ENCODE data around the gene CTXN3. TPM values are rescaled to one million over a fixed set of nuclear protein-coding genes. Genes with fewer than 3 reads are reported as not detected.

CTXN3 gene
- total RNA-seq, result not detected
- long read RNA-seq, result 0 reads

- no peak for DNase-seq (ENCODE audit: low spot score)
Observed at GRCh38 chr5:127649018-127649439, at the start of gene CTXN3. Gene CTXN3 (plus strand): TSS chr5:127649082. CDS start chr5:127657522, 8,440 bp downstream.

- DNase-seq (ENCODE audit: low spot score), result no peak
Observed at GRCh38 chr5:127599320-127599719, 49.6 kb upstream of the CTXN3 start.

- no peak for DNase-seq (ENCODE audit: low spot score)
Observed at GRCh38 chr5:127599847-127600246, 49.0 kb upstream of the CTXN3 start.

- DNase-seq (ENCODE audit: low spot score), result no peak
Observed at GRCh38 chr5:127601111-127601510, 47.8 kb upstream of the CTXN3 start.

- no peak for DNase-seq (ENCODE audit: low spot score)
Observed at GRCh38 chr5:127601601-127602000, 47.3 kb upstream of the CTXN3 start.

- DNase-seq (ENCODE audit: low spot score), result no peak
Observed at GRCh38 chr5:127602481-127602880, 46.4 kb upstream of the CTXN3 start.

GRCh38 chr5:127602896-127603844 is 45.7 kb upstream of the CTXN3 start:
- DNase-seq (ENCODE audit: low spot score), result no peak

- no peak for DNase-seq (ENCODE audit: low spot score)
Observed at GRCh38 chr5:127608077-127608660, 40.7 kb upstream of the CTXN3 start.

- no peak for DNase-seq (ENCODE audit: low spot score)
Observed at GRCh38 chr5:127609011-127609410, 39.9 kb upstream of the CTXN3 start.

GRCh38 chr5:127609957-127610356 is 38.9 kb upstream of the CTXN3 start:
- DNase-seq (ENCODE audit: low spot score), result no peak

GRCh38 chr5:127612441-127613141 is 36.3 kb upstream of the CTXN3 start:
- no peak for DNase-seq (ENCODE audit: low spot score)

GRCh38 chr5:127615916-127616315 is 33.0 kb upstream of the CTXN3 start:
- no peak for DNase-seq (ENCODE audit: low spot score)

GRCh38 chr5:127619908-127620479 is 28.9 kb upstream of the CTXN3 start:
- no peak for DNase-seq (ENCODE audit: low spot score)

GRCh38 chr5:127621601-127622325 is 27.1 kb upstream of the CTXN3 start:
- DNase-seq (ENCODE audit: low spot score), result no peak

GRCh38 chr5:127634007-127634406 is 14.9 kb upstream of the CTXN3 start:
- DNase-seq (ENCODE audit: low spot score), result no peak

GRCh38 chr5:127639828-127640227 is 9.1 kb upstream of the CTXN3 start:
- DNase-seq (ENCODE audit: low spot score), result no peak

GRCh38 chr5:127642949-127643348 is 5.9 kb upstream of the CTXN3 start:
- DNase-seq (ENCODE audit: low spot score), result no peak

GRCh38 chr5:127643607-127644006 is 5.3 kb upstream of the CTXN3 start:
- no peak for DNase-seq (ENCODE audit: low spot score)

GRCh38 chr5:127645300-127645726 is 3.6 kb upstream of the CTXN3 start:
- no peak for DNase-seq (ENCODE audit: low spot score)

- DNase-seq (ENCODE audit: low spot score), result no peak
Observed at GRCh38 chr5:127647361-127647958, 1.4 kb upstream of the CTXN3 start.

All from mesenteric fat pad (tissue), 1 donor.